Neutrophil (primary cell): ENCODE results near the gene PTPN4.
"Not testable (repeated sequence)": the region's sequence is repeated elsewhere in the genome, so short reads cannot be mapped to it uniquely, and the experiment has no call there.

ENCODE experiments used
- H3K27ac ChIP-seq: fragments of 200-600 bp; sonication (generic); 2 replicates; pipeline ENCODE4 v1.5.1; 2016; ENCODE audit warnings: mild to moderate bottlenecking, moderate library complexity
- H3K27me3 ChIP-seq: fragments of 200-600 bp; sonication (generic); 2 replicates; pipeline ENCODE4 v1.6.0; 2016; ENCODE audit warnings: mild to moderate bottlenecking
- H3K36me3 ChIP-seq: fragments of 200-600 bp; sonication (generic); 2 replicates; pipeline ENCODE4 v1.5.1; 2017
- H3K4me1 ChIP-seq, 2 experiments: fragments of 200-600 bp in 1 of 2; sonication (generic) in 1 of 2; 1 replicate in 1 of 2; 2 replicates in 1 of 2; pipeline versions ENCODE4 v1.5.1 to v1.6.1; 2013 to 2016; ENCODE audit warnings: low read depth in 1 of 2, low read length in 1 of 2, mild to moderate bottlenecking in 1 of 2, moderate library complexity in 1 of 2; ENCODE audit not compliant: control insufficient read depth in 1 of 2, insufficient read depth in 1 of 2
- H3K4me3 ChIP-seq, 2 experiments: fragments of 200-600 bp in 1 of 2; sonication (generic) in 1 of 2; 1 replicate in 1 of 2; 2 replicates in 1 of 2; pipeline ENCODE4 v1.5.1; 2013 to 2016; ENCODE audit warnings: low read depth in 1 of 2, low read length in 1 of 2, mild to moderate bottlenecking in 1 of 2, moderate library complexity in 1 of 2
- H3K9me3 ChIP-seq: fragments of 200-600 bp; sonication (generic); 2 replicates; pipeline ENCODE4 v1.5.1; 2016
- TF ChIP-seq, protein P1 (sequence below): fragments of 200-600 bp; sonication (generic); IDR thresholded peaks from 2 replicates; pipeline ENCODE4 v1.5.1; 2016; ENCODE audit warnings: antibody characterized with exemption

The PTPN4 gene

DNA sequence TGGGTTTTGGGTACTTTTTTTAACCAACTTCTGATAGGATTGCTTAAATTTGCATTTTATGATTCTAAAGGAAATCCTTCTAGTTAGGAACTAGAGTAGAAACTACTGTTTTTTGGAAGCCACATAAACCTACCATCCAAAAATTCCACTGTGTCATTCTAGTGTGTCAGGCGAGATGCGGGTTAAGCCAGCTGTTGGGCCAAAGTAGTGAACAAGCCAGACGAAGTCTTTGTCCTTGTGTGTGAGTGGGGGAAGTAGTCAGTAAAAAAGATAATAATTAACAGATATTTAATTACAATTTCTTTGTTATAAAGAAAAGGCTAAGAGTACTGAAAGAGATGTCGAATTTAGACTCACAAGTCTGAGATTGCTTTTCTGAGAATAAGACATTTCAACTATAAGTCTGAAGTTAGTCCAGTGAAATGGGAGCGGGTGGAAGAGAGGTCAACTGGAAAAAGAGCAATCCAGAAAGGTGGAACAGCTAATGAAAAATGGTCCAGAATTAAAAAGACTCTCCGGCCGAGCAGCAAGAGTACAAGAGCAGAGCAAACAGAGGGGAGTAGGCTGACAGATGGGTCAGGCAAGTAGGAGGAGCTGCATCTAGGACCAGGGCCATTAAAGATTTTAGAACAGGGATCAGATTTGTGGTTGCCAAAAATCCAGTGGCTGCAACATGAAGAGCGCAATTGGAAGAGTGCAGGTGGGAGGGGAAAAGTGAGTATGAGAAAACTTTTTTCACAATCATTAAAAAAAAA is 254.7 kb downstream of the PTPN4 start:
- TF ChIP-seq, protein P1, sequence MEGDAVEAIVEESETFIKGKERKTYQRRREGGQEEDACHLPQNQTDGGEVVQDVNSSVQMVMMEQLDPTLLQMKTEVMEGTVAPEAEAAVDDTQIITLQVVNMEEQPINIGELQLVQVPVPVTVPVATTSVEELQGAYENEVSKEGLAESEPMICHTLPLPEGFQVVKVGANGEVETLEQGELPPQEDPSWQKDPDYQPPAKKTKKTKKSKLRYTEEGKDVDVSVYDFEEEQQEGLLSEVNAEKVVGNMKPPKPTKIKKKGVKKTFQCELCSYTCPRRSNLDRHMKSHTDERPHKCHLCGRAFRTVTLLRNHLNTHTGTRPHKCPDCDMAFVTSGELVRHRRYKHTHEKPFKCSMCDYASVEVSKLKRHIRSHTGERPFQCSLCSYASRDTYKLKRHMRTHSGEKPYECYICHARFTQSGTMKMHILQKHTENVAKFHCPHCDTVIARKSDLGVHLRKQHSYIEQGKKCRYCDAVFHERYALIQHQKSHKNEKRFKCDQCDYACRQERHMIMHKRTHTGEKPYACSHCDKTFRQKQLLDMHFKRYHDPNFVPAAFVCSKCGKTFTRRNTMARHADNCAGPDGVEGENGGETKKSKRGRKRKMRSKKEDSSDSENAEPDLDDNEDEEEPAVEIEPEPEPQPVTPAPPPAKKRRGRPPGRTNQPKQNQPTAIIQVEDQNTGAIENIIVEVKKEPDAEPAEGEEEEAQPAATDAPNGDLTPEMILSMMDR, result no peak
- Histone ChIP-seq H3K36me3 (no peaks in the 10 kb centered on the region), H3K4me1 (peaks cover 11% of the 10 kb centered on the region in 2 experiments), H3K27me3 (peaks cover 69% of the 10 kb centered on the region), H3K4me3 (no peak overlapping the region), H3K9me3 (no peaks in the 10 kb centered on the region), H3K27ac (no peak overlapping the region)

DNA sequence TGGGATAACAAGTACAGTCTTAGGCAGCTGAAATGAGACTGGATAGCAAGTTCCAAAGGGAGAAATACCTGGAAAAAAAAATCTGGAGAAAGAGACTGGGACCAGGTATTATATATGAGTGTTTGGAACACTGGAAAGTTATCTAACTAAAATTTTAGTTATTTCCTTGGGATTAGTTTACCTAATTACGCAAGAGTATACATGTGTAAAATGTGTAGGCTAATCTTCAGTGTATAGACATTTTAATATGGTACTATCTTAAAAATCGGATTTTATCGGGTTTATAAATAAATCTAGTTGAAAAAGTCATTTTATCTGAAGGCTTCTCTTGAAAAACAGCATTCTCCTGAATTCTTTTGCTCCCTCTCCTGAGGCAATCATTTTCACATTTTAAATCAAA is 257.1 kb downstream of the PTPN4 start:
- H3K4me3 ChIP-seq, result no peak overlapping the region
- TF ChIP-seq, protein P1, result no peak

DNA sequence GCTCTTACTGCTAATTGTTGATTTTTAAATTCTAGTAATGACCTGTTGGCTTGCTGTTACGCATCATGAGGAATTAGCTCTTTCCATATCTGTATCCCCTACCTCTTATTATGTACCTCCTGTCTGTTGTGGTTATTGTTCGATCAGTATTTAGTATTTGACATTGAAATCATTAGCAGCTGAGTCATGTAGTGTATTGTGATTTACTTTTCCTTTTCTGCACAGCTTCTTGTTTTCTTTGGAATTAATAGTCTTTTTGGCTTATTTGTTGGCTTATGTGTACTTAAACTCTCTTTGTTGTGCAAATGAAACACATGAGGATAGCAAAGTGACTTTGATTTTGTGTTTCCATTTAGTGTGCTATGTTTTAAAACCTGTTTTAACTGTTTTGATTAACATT is 257.5 kb downstream of the PTPN4 start:
- no peak overlapping the region for H3K27ac ChIP-seq

More for the DNA sequence above, 257.1 kb downstream of the PTPN4 start:
- Histone ChIP-seq H3K27ac (no peak overlapping the region), H3K36me3 (no peaks in the 10 kb centered on the region), H3K4me1 (peaks cover 11% of the 10 kb centered on the region in 2 experiments), H3K9me3 (no peaks in the 10 kb centered on the region), H3K27me3 (peaks cover 55% of the 10 kb centered on the region)

DNA sequence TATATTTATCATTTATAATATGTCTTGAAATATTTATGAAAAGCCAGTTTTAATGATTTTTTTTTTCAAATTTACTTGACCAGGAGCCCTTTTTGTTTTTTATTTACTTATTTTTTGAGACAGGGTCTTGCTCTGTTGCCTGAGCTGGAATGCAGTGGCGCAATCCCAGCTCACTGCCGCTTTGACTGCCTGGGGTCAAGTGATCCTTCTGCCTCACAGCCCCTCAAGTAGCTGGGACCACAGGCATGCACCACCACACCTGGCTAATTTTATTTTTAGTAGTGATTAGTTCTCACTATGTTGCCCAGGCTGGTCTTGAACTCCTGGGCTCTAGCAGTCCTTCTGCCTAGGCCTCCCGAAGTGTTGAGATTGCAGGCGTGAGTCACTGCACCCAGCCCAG is 258.8 kb downstream of the PTPN4 start:
- H3K27me3 ChIP-seq, result peaks cover 39% of the 10 kb centered on the region
- no peak overlapping the region for H3K4me3 ChIP-seq
- no peaks in the 10 kb centered on the region for H3K9me3 ChIP-seq
- TF ChIP-seq, protein P1, result no peak
- H3K36me3 ChIP-seq, result no peaks in the 10 kb centered on the region
- H3K27ac ChIP-seq, result no peak overlapping the region
- peaks cover 3 to 4% of the 10 kb centered on the region in 2 experiments for H3K4me1 ChIP-seq

More for the DNA sequence above, 257.5 kb downstream of the PTPN4 start:
- peaks cover 50% of the 10 kb centered on the region for H3K27me3 ChIP-seq
- H3K9me3 ChIP-seq, result no peaks in the 10 kb centered on the region
- TF ChIP-seq, protein P1, result no peak
- no peak overlapping the region for H3K4me3 ChIP-seq
- H3K36me3 ChIP-seq, result no peaks in the 10 kb centered on the region
- peaks cover 11% of the 10 kb centered on the region in 2 experiments for H3K4me1 ChIP-seq

DNA sequence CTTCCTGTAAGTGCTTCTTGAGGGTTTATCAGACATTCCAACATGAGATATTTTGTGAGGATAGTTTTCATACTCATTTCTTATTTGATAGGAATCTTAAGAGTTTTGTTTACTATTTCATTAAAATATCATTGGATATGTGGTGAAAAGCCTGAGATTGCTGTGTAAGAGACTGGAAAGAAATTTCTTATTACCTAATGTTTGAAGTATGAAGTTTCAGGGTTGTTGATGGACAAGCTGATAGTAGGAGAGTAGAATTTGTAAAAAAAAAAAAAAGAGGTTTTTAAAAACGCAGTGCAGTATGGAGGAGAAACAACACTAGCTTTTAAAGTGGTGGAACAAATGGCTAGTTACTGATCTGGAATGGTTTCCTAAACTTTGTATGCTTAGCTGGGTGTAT is 260.8 kb downstream of the PTPN4 start:
- H3K4me3 ChIP-seq, result no peak overlapping the region
- no peaks in the 10 kb centered on the region for H3K4me1 ChIP-seq
- TF ChIP-seq, protein P1, result no peak
- H3K9me3 ChIP-seq, result no peaks in the 10 kb centered on the region
- H3K27ac ChIP-seq, result no peak overlapping the region
- H3K36me3 ChIP-seq, result no peaks in the 10 kb centered on the region
- peaks cover 20% of the 10 kb centered on the region for H3K27me3 ChIP-seq

DNA sequence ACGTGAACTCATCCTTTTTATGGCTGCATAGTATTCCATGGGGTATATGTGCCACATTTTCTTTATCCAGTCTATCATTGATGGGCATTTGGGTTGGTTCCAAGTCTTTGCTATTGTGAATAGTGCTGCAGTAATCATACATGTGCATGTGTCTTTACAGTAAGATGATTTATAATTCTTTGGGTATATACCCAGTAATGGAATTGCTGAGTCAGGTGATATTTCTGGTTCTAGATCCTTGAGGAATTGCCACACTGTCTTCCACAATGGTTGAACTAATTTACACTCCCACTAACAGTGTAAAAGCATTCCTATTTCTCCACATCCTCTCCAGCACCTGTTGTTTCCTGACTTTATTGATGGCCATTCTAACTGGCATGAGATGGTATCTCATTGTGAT is 262.8 kb downstream of the PTPN4 start:
- H3K36me3 ChIP-seq, result not testable (repeated sequence)

More for the DNA sequence above, 262.8 kb downstream of the PTPN4 start:
- H3K4me3 ChIP-seq, H3K27ac ChIP-seq, H3K27me3 ChIP-seq, H3K9me3 ChIP-seq, H3K4me1 ChIP-seq: not testable (repeated sequence)
